Activated CD4-positive, alpha-beta T cell treated with anti-CD3 and anti-CD28 coated beads for 1 hour (primary cell): ENCODE measurements around the gene RPRM.
A peak's percentile ranks its signal among the peaks of the same experiment; 100 is the strongest.
"Not testable (repeated sequence)": the region's sequence is repeated elsewhere in the genome, so short reads cannot be mapped to it uniquely, and the experiment has no call there.

Source experiments
- DNase-seq: peaks from one replicate; pipeline ENCODE4 v3.0.0-alpha.2; 2020

RPRM gene

DNA sequence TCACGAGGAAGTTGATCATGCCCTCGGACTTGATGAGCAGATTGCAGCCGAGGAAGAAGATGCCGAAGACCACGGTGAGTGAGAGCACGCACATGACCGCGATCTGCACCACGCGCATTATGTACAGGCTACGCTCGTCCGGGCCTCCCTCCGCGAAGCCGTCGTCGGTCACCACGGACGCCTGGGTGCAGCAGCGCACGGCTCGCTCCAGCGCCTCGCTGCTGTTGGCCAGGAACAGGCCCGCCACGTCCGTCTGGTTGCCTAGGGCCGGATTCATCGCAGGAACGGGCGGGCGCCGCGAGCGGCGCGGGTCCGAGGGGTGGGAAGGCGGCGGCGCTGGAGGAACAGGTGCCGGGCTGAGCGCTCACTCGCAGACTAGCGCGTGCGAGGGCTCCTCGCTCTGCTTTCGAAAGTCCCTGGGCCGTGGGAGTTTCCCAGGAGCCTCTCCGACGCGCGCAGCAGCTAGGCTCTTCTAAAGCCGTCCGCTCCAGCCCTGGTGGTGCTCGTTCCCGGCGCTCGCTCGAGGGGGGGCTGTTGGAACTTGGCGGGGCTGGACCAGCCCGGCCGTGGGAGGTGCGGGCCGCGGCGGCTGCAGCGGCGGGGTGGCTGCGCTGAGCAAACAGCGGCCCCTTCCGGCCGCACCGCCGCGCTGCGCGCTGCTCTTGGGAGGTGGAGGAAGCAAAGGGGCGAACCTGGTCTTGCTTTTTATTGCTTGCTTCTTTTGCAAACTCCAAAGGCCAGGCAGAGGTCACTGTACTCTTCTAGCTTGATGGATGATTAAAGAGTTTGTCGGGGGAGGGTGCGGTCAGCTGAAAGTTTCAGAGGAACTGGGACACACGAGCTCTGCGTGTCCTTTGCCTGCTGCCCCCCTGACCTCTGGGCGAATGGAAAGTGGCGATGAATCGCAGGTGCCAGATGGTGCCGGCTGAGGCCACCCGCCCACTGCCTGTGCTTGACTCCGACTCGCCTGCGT lies at the start of gene RPRM:
RPRM (minus strand) TSS at position 474 of the 973 bp plus-strand sequence; CDS start at position 277, 197 bp downstream.
- peak; percentile 22 for DNase-seq

DNA sequence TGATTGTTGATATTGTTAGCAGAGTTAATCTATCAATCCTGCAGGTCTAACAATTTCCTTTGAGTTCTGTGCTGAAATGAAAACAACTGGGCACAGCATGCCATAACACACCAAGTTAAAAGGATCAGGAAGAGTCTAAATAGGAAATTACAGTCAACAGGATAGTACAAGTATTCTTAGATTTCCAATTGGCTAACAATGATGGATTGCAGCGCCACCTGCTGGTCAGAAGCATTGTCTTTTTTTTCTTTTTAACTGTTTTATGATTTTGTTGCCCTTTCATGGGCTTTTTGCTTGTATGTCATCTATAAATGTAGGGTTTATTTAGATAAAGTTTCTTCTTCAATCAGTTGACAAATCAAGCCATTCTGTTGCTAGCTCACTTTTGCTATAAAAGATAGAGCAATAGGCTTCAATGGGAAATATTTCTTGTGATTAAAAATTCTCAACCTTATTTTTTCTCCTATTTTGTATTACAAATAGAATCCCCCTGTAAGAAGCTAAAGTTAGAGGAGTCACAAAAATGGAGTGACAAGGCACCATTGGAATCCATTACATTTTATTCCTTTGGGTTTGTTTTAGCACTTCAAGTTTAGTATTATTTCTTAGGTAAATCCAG lies 40.8 kb upstream of the RPRM start:
- DNase-seq = no peak

DNA sequence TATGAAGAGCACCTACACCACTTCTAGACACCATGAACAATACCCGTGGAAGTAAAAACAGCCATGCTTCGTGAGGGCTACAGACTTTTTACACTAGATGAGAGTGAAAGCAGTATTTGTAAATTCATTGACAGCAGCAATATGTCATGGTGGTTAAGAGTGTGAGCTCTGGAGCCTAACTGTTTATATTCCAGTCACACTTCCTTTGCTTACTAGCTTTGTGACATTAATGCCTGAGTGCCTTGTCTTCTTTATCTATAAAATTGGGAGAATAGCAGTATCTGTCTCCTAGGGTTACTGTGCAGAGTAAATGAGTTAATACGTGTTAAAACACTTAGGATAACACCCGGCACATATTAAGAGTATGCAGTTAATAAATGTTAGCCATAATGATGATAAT lies 33.8 kb upstream of the RPRM start:
- DNase-seq = no peak

- no peak for DNase-seq
Observed at GRCh38 chr2:153510996-153511395, 32.4 kb upstream of the RPRM start.

DNA sequence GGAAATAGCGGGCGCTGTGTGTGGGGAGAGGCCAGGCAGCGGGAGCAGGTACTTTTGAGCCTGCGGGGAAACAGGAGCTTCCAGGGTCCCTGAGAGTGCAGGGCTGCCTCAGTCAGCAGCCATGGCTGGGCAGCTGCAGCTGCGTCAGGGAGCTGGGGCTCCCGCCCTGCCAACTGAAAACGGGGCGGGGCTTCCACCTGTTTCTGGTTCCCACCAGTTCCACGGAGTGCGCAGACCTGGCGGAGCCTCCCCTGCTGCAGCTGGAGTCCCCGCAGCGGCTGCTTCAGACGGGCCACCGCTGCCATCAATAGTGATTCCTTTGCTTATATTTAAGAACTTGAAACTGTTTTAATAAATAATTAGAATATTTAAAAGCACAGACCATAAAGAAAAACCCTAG lies 30.6 kb upstream of the RPRM start:
- no peak for DNase-seq

GRCh38 chr2:153506499-153506898 lies 27.9 kb upstream of the RPRM start:
- not testable (repeated sequence) for DNase-seq

DNA sequence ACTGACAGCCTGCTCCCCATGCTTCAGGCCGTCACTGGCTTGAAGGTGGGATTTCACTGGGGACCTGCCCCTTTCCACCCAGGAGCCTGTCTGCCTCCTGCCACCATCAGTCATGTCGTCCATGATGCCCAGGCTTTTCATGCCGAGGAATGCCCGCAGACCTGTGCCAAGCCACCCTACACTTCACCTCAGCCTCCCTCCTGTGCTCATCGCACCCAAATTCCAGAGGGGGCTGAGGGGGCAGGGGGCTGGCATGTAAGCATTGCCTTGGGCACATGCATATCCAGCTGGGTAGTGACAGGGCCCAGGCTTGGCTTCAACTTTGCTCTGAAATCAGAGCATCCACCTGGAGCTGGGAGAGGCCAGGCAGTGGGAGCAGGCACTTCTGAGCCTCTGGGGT lies 20.9 kb upstream of the RPRM start:
- no peak for DNase-seq

- no peak for DNase-seq
Observed at GRCh38 chr2:153497938-153498629, 19.5 kb upstream of the RPRM start.

DNA sequence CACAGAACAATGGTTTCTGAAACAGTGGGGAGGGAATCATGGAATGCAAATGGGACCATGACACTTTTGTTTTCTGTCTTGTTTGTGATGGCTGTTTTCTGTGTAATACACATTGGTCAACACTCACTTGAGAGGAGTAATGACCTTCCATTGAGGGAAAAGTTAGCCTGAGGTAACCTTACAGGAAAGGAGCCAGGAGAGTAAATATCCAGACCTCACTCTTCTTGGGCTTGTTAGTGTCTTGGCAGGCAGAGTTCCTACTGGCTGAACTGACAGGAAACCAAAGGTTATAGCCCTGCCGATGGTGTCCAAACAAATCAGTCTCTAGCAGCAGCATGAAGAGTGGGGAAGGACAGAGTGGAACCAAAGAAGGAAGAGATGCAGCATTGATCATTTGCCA lies 17.2 kb upstream of the RPRM start:
- no peak for DNase-seq

DNA sequence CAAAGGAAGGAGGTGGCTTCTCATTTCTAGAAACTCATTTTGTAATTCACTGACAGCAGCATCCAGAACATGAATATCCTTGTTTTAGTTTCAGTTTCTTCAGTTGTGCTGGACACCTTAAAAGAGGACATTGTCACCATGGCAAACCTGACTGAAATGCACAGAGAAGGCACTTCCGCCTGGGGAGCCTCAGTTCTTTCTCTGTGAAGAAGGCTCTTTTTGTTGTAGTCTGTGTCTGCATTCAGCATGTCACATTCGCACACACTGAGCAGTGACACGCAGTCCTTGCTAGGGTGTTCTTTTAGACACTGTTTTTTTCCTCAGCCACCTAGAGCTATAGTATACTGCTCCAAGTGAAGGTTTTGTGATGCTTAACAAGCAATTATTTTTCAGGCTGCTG lies 9.5 kb upstream of the RPRM start:
- DNase-seq = no peak

- DNase-seq = no peak
Observed at GRCh38 chr2:153487448-153487847, 8.9 kb upstream of the RPRM start.

DNA sequence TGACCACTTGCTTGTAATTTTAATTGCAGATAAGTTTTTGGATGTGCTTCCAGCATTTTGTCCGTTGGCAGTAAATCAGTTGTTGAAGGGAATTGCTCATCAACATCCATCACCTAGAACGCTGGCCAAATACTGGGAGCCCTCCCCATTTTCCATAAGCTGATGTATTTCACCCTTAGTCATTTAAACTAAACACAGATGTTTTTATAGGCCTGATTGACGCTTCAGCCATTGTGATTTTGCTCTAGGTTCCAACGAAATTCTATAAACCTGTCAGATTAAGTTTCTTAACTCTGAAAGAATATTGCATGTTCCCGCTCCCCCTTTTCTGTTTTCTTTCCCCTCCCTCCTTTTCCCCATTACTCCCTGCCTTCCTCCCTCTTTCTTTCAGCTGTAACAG lies 1.0 kb upstream of the RPRM start:
- DNase-seq = no peak

DNA sequence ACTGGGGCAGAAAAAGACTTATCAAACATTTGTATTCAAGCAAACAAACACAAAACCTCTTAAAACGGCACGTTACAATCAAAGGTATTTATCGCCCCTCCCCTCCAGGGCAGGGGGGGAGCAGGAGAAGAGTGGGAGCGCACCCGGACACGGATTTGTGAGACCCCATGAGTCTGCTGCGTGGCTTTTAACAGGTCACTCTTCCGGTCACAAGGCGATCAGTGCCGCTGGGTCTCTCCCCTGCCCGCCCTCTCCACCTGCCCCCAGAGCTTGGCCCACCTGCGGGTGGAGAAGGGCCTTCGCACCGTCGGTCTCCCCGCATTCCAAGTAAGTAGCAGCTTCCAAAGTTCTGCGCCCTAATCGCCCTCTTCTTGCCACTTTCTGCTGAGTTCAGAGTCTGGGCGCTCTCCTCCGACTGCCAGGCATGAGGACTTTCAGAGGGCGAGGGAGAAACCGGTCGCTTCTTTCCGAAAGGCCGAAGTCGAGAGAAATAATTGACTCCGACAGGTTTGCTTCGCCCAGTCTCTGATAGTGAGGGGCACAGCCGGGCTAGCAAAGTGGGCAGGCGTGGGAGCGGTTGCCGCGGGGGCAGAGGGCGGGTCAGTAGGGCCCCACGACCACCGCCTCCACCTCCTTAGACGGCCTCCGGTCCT lies 800 bp downstream of the RPRM start:
- DNase-seq = no peak

GRCh38 chr2:153476816-153477635 lies 1.5 kb downstream of the RPRM start:
- no peak for DNase-seq

DNA sequence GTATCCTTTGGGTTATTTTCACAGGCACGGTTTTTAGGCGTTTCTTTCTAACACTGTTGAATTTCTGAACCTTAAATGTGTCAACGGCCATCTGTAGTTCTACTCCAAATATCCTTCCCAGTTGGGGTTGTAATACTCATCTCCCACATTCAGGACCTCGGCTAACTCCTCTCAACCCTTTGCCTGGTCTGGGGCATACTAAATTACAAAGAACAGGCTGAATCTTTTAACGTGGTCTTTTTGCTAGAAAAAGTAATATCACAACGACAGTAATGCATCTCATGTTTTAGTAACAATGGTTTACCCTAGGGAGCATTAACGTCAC lies 2.1 kb downstream of the RPRM start:
- DNase-seq = no peak

- DNase-seq = no peak
Observed at GRCh38 chr2:153474876-153475435, 3.6 kb downstream of the RPRM start.

DNA sequence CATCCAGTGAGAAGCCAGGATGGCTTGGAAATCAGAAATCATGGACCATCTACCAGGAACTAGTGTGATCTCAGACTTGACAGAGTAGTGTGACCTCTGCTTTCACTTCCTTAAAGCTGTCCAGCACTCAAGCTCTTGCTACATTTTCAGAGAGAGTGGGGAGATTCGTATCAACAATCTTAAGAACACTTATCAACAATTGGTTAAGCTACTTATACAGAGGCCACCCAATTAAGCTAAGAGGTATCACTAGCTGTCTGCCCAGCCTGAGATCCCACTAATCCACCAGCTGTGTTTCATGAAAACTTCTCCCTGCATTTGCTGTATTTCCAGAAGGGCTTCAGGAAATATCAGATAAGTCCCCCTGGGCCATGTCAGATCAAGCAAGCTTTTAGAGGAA lies 4.2 kb downstream of the RPRM start:
- no peak for DNase-seq

- no peak for DNase-seq
Observed at GRCh38 chr2:153470867-153471266, 7.7 kb downstream of the RPRM start.

GRCh38 chr2:153464395-153464794 lies 14.2 kb downstream of the RPRM start:
- DNase-seq = no peak

DNA sequence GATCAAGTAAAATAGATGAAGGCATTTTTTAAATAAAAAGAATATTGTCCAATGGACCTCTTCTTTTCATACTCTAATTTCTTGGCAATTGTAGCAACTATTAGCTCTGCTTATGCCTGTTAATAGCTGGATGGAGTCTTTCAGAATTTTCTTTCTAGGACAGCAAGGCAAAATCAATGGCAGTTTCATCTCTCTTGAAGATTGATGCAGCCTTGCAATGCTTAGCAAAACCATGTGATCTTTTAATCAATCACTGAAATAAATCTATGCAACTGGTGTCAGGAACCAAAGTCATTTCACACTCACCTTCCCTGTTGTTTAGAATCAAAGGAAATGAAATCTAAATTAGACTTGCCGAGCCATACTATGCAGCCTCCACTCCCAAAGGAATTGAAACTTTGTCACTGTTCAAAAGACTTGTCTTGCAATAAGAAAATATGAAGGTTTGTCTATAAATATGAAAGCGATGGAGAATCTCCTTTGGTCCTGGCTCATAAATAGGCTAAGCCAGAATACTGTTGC lies 16.2 kb downstream of the RPRM start:
- DNase-seq = no peak

DNA sequence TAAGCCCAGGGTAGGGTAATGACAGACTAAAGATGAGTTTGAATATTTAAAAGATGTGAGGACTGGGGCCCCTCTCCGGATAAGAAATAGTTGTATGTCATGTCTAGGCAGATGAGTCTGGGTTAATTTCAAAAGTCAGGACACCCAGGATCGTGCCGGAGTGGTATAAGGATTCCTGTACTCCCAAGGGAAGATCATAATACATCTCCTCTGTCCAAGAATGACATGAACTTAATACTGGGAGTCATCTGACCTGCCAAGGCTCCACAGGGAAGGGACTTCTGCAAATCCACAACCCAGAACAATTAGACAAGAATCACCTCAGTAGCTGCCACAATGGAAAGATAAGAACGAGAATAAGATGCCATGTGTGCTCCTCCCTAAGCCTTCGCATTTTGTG lies 17.1 kb downstream of the RPRM start:
- DNase-seq = no peak

GRCh38 chr2:153455861-153456260 lies 22.7 kb downstream of the RPRM start:
- no peak for DNase-seq
